ENCODE measurements around the gene LDLRAD3. TPM values are rescaled to one million over a fixed set of nuclear protein-coding genes. Genes with fewer than 3 reads are reported as not detected.

LDLRAD3 gene
- polyA plus RNA-seq, 3 donors: 7.3 to 14.1 (median 10.4) TPM

GRCh38 chr11:36210529-36210928 lies 266.7 kb downstream of the LDLRAD3 start:
- no peak overlapping the region for H3K4me3 Mint-ChIP-seq
- peaks cover 0 to 1% (median 1%) of the 10 kb centered on the region in 3 donors for H3K27me3 Mint-ChIP-seq (ENCODE audit: low read depth in 3 of 3)
- H3K36me3 Mint-ChIP-seq: no peaks in the 10 kb centered on the region
- H3K4me3 ChIP-seq (replicated peaks in 1 of 3; ENCODE audit: low read depth in 2 of 3, low read length in 3 of 3): no peak overlapping the region
- H3K27ac ChIP-seq (ENCODE audit: low read depth in 1 of 2, low read length in 2 of 2): no peak overlapping the region
- H3K4me1 Mint-ChIP-seq: no peaks in the 10 kb centered on the region
- H3K9ac ChIP-seq (ENCODE audit: insufficient read depth, low read length, poor library complexity, severe bottlenecking): no peak overlapping the region
- intact Hi-C loops (cut with micrococcal nuclease): no loop called here
- H3K4me1 ChIP-seq (ENCODE audit: control insufficient read depth in 1 of 2, insufficient read depth in 2 of 2, low read length in 2 of 2): no peaks in the 10 kb centered on the region
- no peaks in the 10 kb centered on the region for H3K36me3 ChIP-seq (replicated peaks in 1 of 2; ENCODE audit: control insufficient read depth in 1 of 2, insufficient read depth in 2 of 2, low read length in 2 of 2)
- TF ChIP-seq CTCF (IDR thresholded peaks at IDR 0.05): no peak
- no peak overlapping the region for H2AFZ ChIP-seq (ENCODE audit: insufficient read depth, low read depth, low read length, poor library complexity, severe bottlenecking)
- no peaks in the 10 kb centered on the region for H3K79me2 ChIP-seq (ENCODE audit: insufficient read depth, low read length)
- peaks cover 0 to 2% (median 0%) of the 10 kb centered on the region in 7 donors for H3K9me3 Mint-ChIP-seq
- no peaks in the 10 kb centered on the region for H4K20me1 ChIP-seq (ENCODE audit: insufficient read depth, low read length)
- H3K9me3 ChIP-seq (replicated peaks in 1 of 2; ENCODE audit: control insufficient read depth in 1 of 2, insufficient read depth in 1 of 2, low read length in 2 of 2): no peaks in the 10 kb centered on the region
- no peaks in the 10 kb centered on the region for H3K27me3 ChIP-seq (ENCODE audit: control insufficient read depth in 2 of 2, insufficient read depth in 2 of 2, low read length in 2 of 2)
- WGBS (ENCODE audit: insufficient coverage): no CpG with 5 or more reads among the region's 2 CpGs
- no peak overlapping the region for H3K4me2 ChIP-seq (replicated peaks; ENCODE audit: extremely low read depth, low read length, poor library complexity, severe bottlenecking)
- peak overlapping the region in 2 of 7 donors; percentile 39 to 42 for H3K27ac Mint-ChIP-seq
- DNase-seq: no peak

- no peak overlapping the region for H3K4me3 Mint-ChIP-seq
These were observed 268.0 kb downstream of the LDLRAD3 start for GRCh38 chr11:36211761-36212430.

More at GRCh38 chr11:36211761-36212430, 268.0 kb downstream of the LDLRAD3 start:
- no peak overlapping the region for H3K4me2 ChIP-seq (replicated peaks; ENCODE audit: extremely low read depth, low read length, poor library complexity, severe bottlenecking)
- H3K4me3 ChIP-seq (replicated peaks in 1 of 3; ENCODE audit: low read depth in 2 of 3, low read length in 3 of 3): no peak overlapping the region
- H3K9me3 ChIP-seq (replicated peaks in 1 of 2; ENCODE audit: control insufficient read depth in 1 of 2, insufficient read depth in 1 of 2, low read length in 2 of 2): no peaks in the 10 kb centered on the region
- no peaks in the 10 kb centered on the region for H3K79me2 ChIP-seq (ENCODE audit: insufficient read depth, low read length)
- TF ChIP-seq CTCF (IDR thresholded peaks at IDR 0.05): no peak
- no peaks in the 10 kb centered on the region for H3K36me3 Mint-ChIP-seq
- 94% methylated on average over 3 of the region's 8 CpGs for WGBS (ENCODE audit: insufficient coverage)
- DNase-seq: no peak
- H3K4me1 Mint-ChIP-seq: no peaks in the 10 kb centered on the region
- no peaks in the 10 kb centered on the region for H3K4me1 ChIP-seq (ENCODE audit: control insufficient read depth in 1 of 2, insufficient read depth in 2 of 2, low read length in 2 of 2)
- no peaks in the 10 kb centered on the region for H3K36me3 ChIP-seq (replicated peaks in 1 of 2; ENCODE audit: control insufficient read depth in 1 of 2, insufficient read depth in 2 of 2, low read length in 2 of 2)
- no peak overlapping the region for H3K27ac ChIP-seq (ENCODE audit: low read depth in 1 of 2, low read length in 2 of 2)
- peaks cover 0 to 1% (median 0%) of the 10 kb centered on the region in 3 donors for H3K27me3 Mint-ChIP-seq (ENCODE audit: low read depth in 3 of 3)
- intact Hi-C loops (cut with micrococcal nuclease): no loop called here
- no peak overlapping the region for H2AFZ ChIP-seq (ENCODE audit: insufficient read depth, low read depth, low read length, poor library complexity, severe bottlenecking)
- H3K27ac Mint-ChIP-seq: no peak overlapping the region
- peaks cover 0 to 3% (median 0%) of the 10 kb centered on the region in 7 donors for H3K9me3 Mint-ChIP-seq
- no peaks in the 10 kb centered on the region for H3K27me3 ChIP-seq (ENCODE audit: control insufficient read depth in 2 of 2, insufficient read depth in 2 of 2, low read length in 2 of 2)
- no peak overlapping the region for H3K9ac ChIP-seq (ENCODE audit: insufficient read depth, low read length, poor library complexity, severe bottlenecking)
- no peaks in the 10 kb centered on the region for H4K20me1 ChIP-seq (ENCODE audit: insufficient read depth, low read length)
